ENCODE data around the gene TXNRD1. TPM values are rescaled to one million over a fixed set of nuclear protein-coding genes. Genes with fewer than 3 reads are reported as not detected.
A peak's percentile ranks its signal among the peaks of the same experiment; 100 is the strongest.

Gene TXNRD1
- total and polyA plus RNA-seq, 2 of the 8 experiments (the other 6 are each of a cell fraction or from before 2014, with no cell fraction given), result 56.8 to 127 TPM

GRCh38 chr12:104369708-104370107 is 154.1 kb downstream of the TXNRD1 start:
- no peaks in the 10 kb centered on the region for H3K36me3 ChIP-seq (ENCODE audit: control insufficient read depth in 2 of 4, insufficient read depth in 4 of 4, low read length in 3 of 4)

More at GRCh38 chr12:104369708-104370107, 154.1 kb downstream of the TXNRD1 start:
- Histone ChIP-seq H2BK12ac (ENCODE audit: low read depth, low read length) (no peak overlapping the region), H3K4me3 (ENCODE audit: extremely low read depth in 1 of 4, insufficient read depth in 2 of 4, low read depth in 3 of 4, low read length in 4 of 4) (no peak overlapping the region), H3K9me3 (ENCODE audit: insufficient read depth in 2 of 2, low read depth in 1 of 2, low read length in 1 of 2) (peaks cover 12 to 14% of the 10 kb centered on the region in 2 experiments), H3K9ac (replicated peaks in 1 of 4; ENCODE audit: extremely low read depth in 1 of 4, low read depth in 3 of 4, low read length in 3 of 4) (no peak overlapping the region), H3K18ac (ENCODE audit: extremely low read depth, low read length) (no peak overlapping the region), H3K4me2 (ENCODE audit: insufficient read depth in 1 of 2, low read depth in 2 of 2, low read length in 2 of 2) (no peak overlapping the region), H3K23ac (ENCODE audit: insufficient read length) (no peak overlapping the region), H2BK120ac (replicated peaks; ENCODE audit: low read depth, low read length) (no peak overlapping the region), H3K79me1 (ENCODE audit: low read depth, low read length) (no peaks in the 10 kb centered on the region), H2AK5ac (ENCODE audit: low read depth, low read length) (no peak overlapping the region), H3K14ac (ENCODE audit: insufficient read length) (no peak overlapping the region), H2BK20ac (ENCODE audit: low read length) (no peak overlapping the region), H4K5ac (ENCODE audit: insufficient read length, low read depth, low read length) (no peak overlapping the region), H2BK15ac (ENCODE audit: low read length) (no peak overlapping the region), H3K23me2 (ENCODE audit: low read depth, low read length) (no peaks in the 10 kb centered on the region; the same call in 1 of the 2 replicates), H3K4ac (replicated peaks; ENCODE audit: insufficient read length, low read depth, low read length) (no peak overlapping the region), H4K8ac (ENCODE audit: extremely low read depth, insufficient read depth, low read length) (no peak overlapping the region), H3K79me2 (ENCODE audit: control insufficient read depth in 1 of 2, insufficient read depth in 2 of 2, low read length in 2 of 2) (no peaks in the 10 kb centered on the region), H4K20me1 (replicated peaks in 1 of 2; ENCODE audit: control insufficient read depth in 1 of 2, insufficient read depth in 2 of 2, low read length in 2 of 2) (no peaks in the 10 kb centered on the region), H3K4me1 (replicated peaks in 1 of 4; ENCODE audit: control insufficient read depth in 3 of 4, insufficient read depth in 4 of 4, low read length in 3 of 4) (peaks cover 12 to 22% (median 17%) of the 10 kb centered on the region in 4 experiments; a peak in 5 of 7 replicates), H3K27ac (ENCODE audit: low read depth, low read length) (no peak overlapping the region), H4K91ac (replicated peaks; ENCODE audit: insufficient read length, low read length) (no peak overlapping the region), H3K56ac (replicated peaks; ENCODE audit: insufficient read length, low read depth, low read length) (no peak overlapping the region), H3K27me3 (replicated peaks in 1 of 4; ENCODE audit: control insufficient read depth in 3 of 4, extremely low read depth in 1 of 4, insufficient read depth in 3 of 4, low read length in 3 of 4) (no peaks in the 10 kb centered on the region), H2BK5ac (ENCODE audit: low read depth, low read length) (no peak overlapping the region), H2AFZ (ENCODE audit: low read length) (no peak overlapping the region)
- WGBS, 2 experiments (ENCODE audit: extremely low coverage in 1 of 2, insufficient coverage in 1 of 2, insufficient read length in 1 of 2, insufficient replicate concordance in 2 of 2, low coverage in 1 of 2, low lambda C conversion rate in 2 of 2, missing lambda C conversion rate in 1 of 2), result 89% methylated on average over 1 of the region's 2 CpGs; no CpG with 5 or more reads in 1 of the 2 experiments
- FAIRE-seq, result no peak
- POLR2A ChIA-PET (ENCODE audit: partially characterized antibody), result no interaction called here
- CTCF ChIA-PET (ENCODE audit: partially characterized antibody), result interaction anchor here (1.0 to 1.1 kb wide), 3 partner anchors 20 to 461 kb away, joined by 3 to 4 read pairs (median 3); no protein-coding TSS in a partner anchor
- DNase-seq (ENCODE audit: low read depth in 1 of 2, low spot score in 2 of 2), result no peak
- TF ChIP-seq CBX5 (IDR thresholded peaks at IDR 0.05; ENCODE audit: low read depth, low read length) (no peak), KDM1A (IDR thresholded peaks at IDR 0.05; ENCODE audit: borderline replicate concordance, low read length) (peak; percentile 80; the same call in 1 of the 2 replicates), TBP (IDR thresholded peaks at IDR 0.05; ENCODE audit: low read depth, low read length) (no peak)
- TF ChIP-seq, protein P1, sequence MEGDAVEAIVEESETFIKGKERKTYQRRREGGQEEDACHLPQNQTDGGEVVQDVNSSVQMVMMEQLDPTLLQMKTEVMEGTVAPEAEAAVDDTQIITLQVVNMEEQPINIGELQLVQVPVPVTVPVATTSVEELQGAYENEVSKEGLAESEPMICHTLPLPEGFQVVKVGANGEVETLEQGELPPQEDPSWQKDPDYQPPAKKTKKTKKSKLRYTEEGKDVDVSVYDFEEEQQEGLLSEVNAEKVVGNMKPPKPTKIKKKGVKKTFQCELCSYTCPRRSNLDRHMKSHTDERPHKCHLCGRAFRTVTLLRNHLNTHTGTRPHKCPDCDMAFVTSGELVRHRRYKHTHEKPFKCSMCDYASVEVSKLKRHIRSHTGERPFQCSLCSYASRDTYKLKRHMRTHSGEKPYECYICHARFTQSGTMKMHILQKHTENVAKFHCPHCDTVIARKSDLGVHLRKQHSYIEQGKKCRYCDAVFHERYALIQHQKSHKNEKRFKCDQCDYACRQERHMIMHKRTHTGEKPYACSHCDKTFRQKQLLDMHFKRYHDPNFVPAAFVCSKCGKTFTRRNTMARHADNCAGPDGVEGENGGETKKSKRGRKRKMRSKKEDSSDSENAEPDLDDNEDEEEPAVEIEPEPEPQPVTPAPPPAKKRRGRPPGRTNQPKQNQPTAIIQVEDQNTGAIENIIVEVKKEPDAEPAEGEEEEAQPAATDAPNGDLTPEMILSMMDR (IDR thresholded peaks at IDR 0.05; ENCODE audit: control extremely low read depth in 1 of 3, insufficient read depth in 1 of 3, low read depth in 1 of 3, low read length in 3 of 3), result no peak

Data from H1 (cell line).